PFSK-1 (cell line): Measurements from ENCODE around the gene NT5C2.

ENCODE experiments used
- FOXP2 ChIP-seq: optimal IDR thresholded peaks from 2 replicates; pipeline ENCODE3; 2011; ENCODE audit warnings: borderline replicate concordance, control low read depth, inconsistent platforms; ENCODE audit not compliant: insufficient read depth; ENCODE audit errors: extremely low read length, extremely low read depth
- POLR2AphosphoS5 ChIP-seq: IDR thresholded peaks from 2 replicates; pipeline ENCODE4 v1.6.1; 2012; ENCODE audit warnings: low read depth, mild to moderate bottlenecking, control low read depth, low read length, moderate library complexity
- SIN3A ChIP-seq: IDR thresholded peaks from 2 replicates; pipeline ENCODE4 v1.6.1; 2012; ENCODE audit warnings: mild to moderate bottlenecking, low read length, moderate library complexity, borderline replicate concordance; ENCODE audit not compliant: insufficient read depth
- TAF1 ChIP-seq: IDR thresholded peaks from 2 replicates; pipeline ENCODE4 v1.6.1; 2012; ENCODE audit warnings: low read length, control low read depth, borderline replicate concordance; ENCODE audit not compliant: insufficient read depth
- TF ChIP-seq, protein P1 (sequence below), 2 experiments: IDR thresholded peaks; 2 replicates each; pipeline versions ENCODE4 v1.6.1 to v1.8.0; 2011 to 2012; ENCODE audit warnings: low read depth in 2 of 2, low read length in 2 of 2, control low read depth in 1 of 2, inconsistent platforms in 1 of 2, mild to moderate bottlenecking in 1 of 2, moderate library complexity in 1 of 2; ENCODE audit not compliant: insufficient read depth in 1 of 2

Gene NT5C2

DNA sequence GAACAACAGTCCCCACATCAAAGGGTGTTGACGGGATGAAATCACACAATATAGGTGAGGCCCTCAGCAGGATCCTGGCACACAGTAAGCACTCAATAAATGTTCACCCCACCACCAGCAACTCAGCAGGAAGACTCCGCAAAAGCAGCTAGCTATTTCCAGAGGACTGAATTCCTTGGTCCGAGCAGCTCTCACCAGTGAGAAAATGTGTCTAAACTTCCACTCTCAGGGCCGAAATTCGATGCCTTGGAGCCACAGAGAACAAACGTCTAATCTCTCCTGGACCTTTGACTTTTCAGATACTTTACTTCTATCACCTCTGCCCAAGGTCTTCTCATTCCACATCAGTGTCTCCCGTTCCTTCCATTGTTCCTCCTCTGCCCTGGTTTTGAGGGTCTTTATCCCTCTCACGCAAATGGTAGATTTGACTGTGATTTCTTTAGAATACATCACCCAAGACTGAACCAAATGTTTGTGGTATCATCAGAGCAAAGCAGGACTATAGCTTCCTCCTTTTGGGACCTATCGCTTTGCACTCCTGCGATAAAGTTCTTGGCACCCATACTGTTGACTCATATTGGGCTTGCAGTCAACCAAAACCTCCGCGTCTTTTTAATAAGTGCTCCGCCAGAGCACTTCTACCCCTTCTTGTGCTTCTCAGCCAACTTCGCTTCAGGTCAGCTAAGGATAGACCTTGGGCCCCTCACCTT lies 903 bp upstream of the NT5C2 start:
- no peak for TF ChIP-seq TAF1
- no peak for TF ChIP-seq POLR2AphosphoS5
- TF ChIP-seq SIN3A = no peak
- TF ChIP-seq FOXP2 = no peak
- TF ChIP-seq, protein P1, sequence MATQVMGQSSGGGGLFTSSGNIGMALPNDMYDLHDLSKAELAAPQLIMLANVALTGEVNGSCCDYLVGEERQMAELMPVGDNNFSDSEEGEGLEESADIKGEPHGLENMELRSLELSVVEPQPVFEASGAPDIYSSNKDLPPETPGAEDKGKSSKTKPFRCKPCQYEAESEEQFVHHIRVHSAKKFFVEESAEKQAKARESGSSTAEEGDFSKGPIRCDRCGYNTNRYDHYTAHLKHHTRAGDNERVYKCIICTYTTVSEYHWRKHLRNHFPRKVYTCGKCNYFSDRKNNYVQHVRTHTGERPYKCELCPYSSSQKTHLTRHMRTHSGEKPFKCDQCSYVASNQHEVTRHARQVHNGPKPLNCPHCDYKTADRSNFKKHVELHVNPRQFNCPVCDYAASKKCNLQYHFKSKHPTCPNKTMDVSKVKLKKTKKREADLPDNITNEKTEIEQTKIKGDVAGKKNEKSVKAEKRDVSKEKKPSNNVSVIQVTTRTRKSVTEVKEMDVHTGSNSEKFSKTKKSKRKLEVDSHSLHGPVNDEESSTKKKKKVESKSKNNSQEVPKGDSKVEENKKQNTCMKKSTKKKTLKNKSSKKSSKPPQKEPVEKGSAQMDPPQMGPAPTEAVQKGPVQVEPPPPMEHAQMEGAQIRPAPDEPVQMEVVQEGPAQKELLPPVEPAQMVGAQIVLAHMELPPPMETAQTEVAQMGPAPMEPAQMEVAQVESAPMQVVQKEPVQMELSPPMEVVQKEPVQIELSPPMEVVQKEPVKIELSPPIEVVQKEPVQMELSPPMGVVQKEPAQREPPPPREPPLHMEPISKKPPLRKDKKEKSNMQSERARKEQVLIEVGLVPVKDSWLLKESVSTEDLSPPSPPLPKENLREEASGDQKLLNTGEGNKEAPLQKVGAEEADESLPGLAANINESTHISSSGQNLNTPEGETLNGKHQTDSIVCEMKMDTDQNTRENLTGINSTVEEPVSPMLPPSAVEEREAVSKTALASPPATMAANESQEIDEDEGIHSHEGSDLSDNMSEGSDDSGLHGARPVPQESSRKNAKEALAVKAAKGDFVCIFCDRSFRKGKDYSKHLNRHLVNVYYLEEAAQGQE (IDR thresholded peaks at IDR 0.05; ENCODE audit: insufficient read depth in 1 of 2, low read depth in 2 of 2, low read length in 2 of 2) = no peak

DNA sequence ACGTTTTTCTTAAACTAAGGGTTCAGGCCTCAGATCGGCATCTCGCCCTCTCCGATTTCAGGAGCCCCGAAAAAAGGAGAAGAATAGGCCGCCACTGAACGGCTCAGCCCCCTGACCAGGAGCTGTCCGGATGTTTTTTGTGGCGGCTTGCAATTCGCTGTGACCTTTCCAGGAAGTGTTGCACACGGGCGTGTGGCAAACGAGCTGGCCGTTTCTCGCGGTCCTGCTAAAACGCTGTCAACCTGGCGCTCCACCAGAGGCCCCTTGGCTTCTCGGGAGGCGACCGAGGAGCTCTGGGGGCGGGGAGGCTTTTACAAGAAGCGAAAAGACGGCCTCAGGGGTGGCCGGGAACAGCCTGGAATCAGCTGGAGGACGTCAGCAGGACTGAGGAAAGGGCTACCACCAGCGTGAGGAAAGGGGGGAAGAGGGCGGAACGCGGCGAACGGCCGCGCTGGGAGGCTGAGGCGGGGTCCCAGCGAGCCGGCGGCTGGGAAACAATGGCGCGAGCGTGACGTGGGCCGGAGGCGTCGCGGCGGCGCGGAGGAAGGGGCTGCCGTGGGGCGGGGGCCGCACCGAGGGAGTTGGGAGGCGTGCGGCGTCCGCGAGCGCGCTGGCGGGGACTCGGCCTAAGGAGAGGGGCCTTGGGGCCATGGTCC lies 493 bp downstream of the NT5C2 start:
- TF ChIP-seq TAF1 = no peak
- peak; percentile 34 for TF ChIP-seq FOXP2
- TF ChIP-seq, protein P1 (IDR thresholded peaks at IDR 0.05; ENCODE audit: insufficient read depth in 1 of 2, low read depth in 2 of 2, low read length in 2 of 2) = peak; percentile 38 to 77; a peak in 1 of 4 replicates
- peak; percentile 84; the same call in 1 of the 2 replicates for TF ChIP-seq SIN3A
- no peak; the same call in 1 of the 2 replicates for TF ChIP-seq POLR2AphosphoS5

- no peak for TF ChIP-seq TAF1
- TF ChIP-seq, protein P1 (IDR thresholded peaks at IDR 0.05; ENCODE audit: insufficient read depth in 1 of 2, low read depth in 2 of 2, low read length in 2 of 2) = no peak
- TF ChIP-seq FOXP2 = no peak
- TF ChIP-seq POLR2AphosphoS5 = no peak
- TF ChIP-seq SIN3A = no peak
Measured at GRCh38 chr10:103192089-103192450, 1.0 kb downstream of the NT5C2 start.

DNA sequence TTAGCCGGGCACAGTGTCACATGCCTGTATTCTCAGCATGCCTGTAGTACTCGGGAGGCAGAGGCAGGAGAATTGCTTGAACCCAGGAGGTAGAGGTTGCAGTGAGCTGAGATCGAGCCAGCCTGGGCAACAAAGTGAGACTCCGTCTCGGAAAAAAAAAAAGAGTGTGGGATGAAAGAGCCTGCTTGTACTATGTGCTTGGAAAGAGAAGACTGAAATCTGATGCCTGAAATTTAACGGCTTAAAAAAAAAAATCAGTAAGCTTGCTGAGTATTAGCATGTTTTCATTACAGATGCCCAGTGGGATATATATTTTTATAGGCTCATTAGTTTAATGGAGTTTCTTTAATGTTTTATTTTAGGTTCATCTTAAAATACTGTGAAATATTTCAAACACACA lies 4.2 kb downstream of the NT5C2 start:
- TF ChIP-seq SIN3A = no peak
- TF ChIP-seq, protein P1 (IDR thresholded peaks at IDR 0.05; ENCODE audit: insufficient read depth in 1 of 2, low read depth in 2 of 2, low read length in 2 of 2) = no peak
- no peak for TF ChIP-seq POLR2AphosphoS5
- TF ChIP-seq FOXP2 = no peak
- TF ChIP-seq TAF1 = no peak
